WERI-Rb-1 (cell line): ENCODE measurements around the gene COL1A1.
A peak's percentile ranks its signal among the peaks of the same experiment; 100 is the strongest.

Experiments
- DNase-seq: peaks from one replicate; pipeline ENCODE4 v3.0.0-alpha.2; 2020
- H3K27ac ChIP-seq: fragments of 250-450 bp; sonication (Bioruptor Pico); 2 replicates; pipeline ENCODE4 v1.5.1; 2020; ENCODE audit warnings: mild to moderate bottlenecking, moderate library complexity
- H3K27me3 ChIP-seq: fragments of 250-450 bp; sonication (Bioruptor Pico); 2 replicates; pipeline ENCODE4 v1.5.1; 2021; ENCODE audit warnings: mild to moderate bottlenecking, low read depth, moderate library complexity; ENCODE audit not compliant: insufficient read depth, severe bottlenecking
- H3K36me3 ChIP-seq: fragments of 250-450 bp; sonication (Bioruptor Pico); 2 replicates; pipeline ENCODE4 v1.5.1; 2020; ENCODE audit warnings: mild to moderate bottlenecking, moderate library complexity
- H3K4me3 ChIP-seq: 2 replicates; pipeline ENCODE4 v1.5.1; 2011; ENCODE audit warnings: low read depth, mild to moderate bottlenecking, control low read depth, low read length
- H3K9me3 ChIP-seq: fragments of 250-450 bp; sonication (Bioruptor Pico); 2 replicates; pipeline ENCODE4 v1.5.1; 2021; ENCODE audit warnings: mild to moderate bottlenecking, moderate library complexity; ENCODE audit not compliant: severe bottlenecking
- TF ChIP-seq, protein P1 (sequence below): IDR thresholded peaks from 2 replicates; pipeline ENCODE4 v1.5.1; 2011; ENCODE audit warnings: low read depth, mild to moderate bottlenecking, control low read depth, inconsistent platforms, low read length

The COL1A1 gene

DNA sequence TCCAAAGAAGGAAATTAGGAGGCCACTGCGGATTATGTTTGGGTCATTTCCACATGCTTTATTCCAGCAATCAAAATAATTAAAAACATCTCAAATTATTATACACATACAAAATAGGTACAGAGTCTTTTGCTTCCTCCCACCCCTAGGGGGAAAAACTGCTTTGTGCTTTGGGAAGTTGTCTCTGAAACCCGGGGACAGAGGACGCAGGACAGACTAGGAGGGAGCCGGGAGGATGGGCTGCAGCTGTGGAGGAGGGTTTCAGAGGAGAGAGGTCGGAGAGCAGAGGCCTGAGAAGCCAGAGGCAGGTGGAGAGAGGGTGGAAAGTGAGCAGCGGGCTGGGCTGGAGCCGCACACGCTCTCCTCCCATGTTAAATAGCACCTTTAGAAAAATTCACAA lies 17.4 kb downstream of the COL1A1 start:
- Histone ChIP-seq H3K9me3 (no peaks in the 10 kb centered on the region), H3K27me3 (no peaks in the 10 kb centered on the region), H3K36me3 (peaks cover 24% of the 10 kb centered on the region), H3K4me3 (no peak overlapping the region), H3K27ac (no peak overlapping the region)
- no peak for DNase-seq
- TF ChIP-seq, protein P1, sequence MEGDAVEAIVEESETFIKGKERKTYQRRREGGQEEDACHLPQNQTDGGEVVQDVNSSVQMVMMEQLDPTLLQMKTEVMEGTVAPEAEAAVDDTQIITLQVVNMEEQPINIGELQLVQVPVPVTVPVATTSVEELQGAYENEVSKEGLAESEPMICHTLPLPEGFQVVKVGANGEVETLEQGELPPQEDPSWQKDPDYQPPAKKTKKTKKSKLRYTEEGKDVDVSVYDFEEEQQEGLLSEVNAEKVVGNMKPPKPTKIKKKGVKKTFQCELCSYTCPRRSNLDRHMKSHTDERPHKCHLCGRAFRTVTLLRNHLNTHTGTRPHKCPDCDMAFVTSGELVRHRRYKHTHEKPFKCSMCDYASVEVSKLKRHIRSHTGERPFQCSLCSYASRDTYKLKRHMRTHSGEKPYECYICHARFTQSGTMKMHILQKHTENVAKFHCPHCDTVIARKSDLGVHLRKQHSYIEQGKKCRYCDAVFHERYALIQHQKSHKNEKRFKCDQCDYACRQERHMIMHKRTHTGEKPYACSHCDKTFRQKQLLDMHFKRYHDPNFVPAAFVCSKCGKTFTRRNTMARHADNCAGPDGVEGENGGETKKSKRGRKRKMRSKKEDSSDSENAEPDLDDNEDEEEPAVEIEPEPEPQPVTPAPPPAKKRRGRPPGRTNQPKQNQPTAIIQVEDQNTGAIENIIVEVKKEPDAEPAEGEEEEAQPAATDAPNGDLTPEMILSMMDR, result 0 out of 2 replicates have a peak, but pooled peaks have one; percentile 4

- no peak overlapping the region for H3K27ac ChIP-seq
- H3K4me3 ChIP-seq, result no peak overlapping the region
- TF ChIP-seq, protein P1, result no peak
- H3K9me3 ChIP-seq, result no peaks in the 10 kb centered on the region
- H3K36me3 ChIP-seq, result peaks cover 22% of the 10 kb centered on the region
- H3K27me3 ChIP-seq, result no peaks in the 10 kb centered on the region
- no peak for DNase-seq
Measured at GRCh38 chr17:50183421-50183994, 17.9 kb downstream of the COL1A1 start.

DNA sequence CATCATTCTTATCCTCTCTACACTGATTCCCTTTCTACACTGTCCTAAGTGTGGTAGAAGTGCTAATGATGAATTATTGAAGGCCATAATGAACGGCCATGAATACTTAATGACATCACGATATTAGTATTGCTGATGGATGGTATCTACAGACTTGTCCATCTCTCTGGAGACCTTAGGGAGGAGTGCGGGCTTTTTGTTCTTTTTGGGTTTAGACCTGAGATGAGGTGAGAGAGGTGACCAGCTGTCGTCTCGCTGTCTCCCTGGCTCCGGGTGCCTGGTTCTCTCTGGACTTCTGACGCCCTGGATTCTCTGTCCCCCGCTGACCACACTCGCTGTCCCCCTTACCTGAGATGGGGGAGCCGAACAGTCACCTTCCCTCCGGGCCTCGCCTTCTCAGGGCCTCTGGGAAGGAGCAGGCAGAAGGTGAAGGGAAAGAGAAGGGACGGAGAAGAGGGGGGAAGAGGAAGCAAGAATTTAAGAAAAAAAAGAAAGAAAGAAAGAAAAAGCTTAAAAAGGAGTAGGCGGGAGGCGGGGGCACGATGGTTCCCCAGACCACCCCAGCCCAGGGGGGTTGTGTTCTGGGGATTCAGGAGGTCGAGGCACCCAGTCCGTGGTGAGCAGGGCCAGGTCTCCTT lies 18.5 kb downstream of the COL1A1 start:
- Histone ChIP-seq H3K27me3 (no peaks in the 10 kb centered on the region), H3K4me3 (no peak overlapping the region), H3K9me3 (no peaks in the 10 kb centered on the region), H3K36me3 (peaks cover 20% of the 10 kb centered on the region), H3K27ac (no peak overlapping the region)
- no peak for DNase-seq
- TF ChIP-seq, protein P1, result no peak

- no peak overlapping the region for H3K4me3 ChIP-seq
- TF ChIP-seq, protein P1, result no peak
- H3K36me3 ChIP-seq, result peaks cover 12% of the 10 kb centered on the region
- H3K27me3 ChIP-seq, result no peaks in the 10 kb centered on the region
- no peak for DNase-seq
- no peaks in the 10 kb centered on the region for H3K9me3 ChIP-seq
- H3K27ac ChIP-seq, result no peak overlapping the region
Measured at GRCh38 chr17:50181591-50182560, 19.6 kb downstream of the COL1A1 start.

- Histone ChIP-seq H3K27ac (no peak overlapping the region), H3K4me3 (no peak overlapping the region), H3K36me3 (peaks cover 8% of the 10 kb centered on the region), H3K27me3 (no peaks in the 10 kb centered on the region), H3K9me3 (no peaks in the 10 kb centered on the region)
- DNase-seq, result no peak
- TF ChIP-seq, protein P1, result no peak
Measured at GRCh38 chr17:50181144-50181543, 20.3 kb downstream of the COL1A1 start.
